SJSA1 (cell line): ENCODE results near the gene FASN. TPM values are rescaled to one million over a fixed set of nuclear protein-coding genes. Genes with fewer than 3 reads are reported as not detected.
"Not testable (repeated sequence)": the region's sequence is repeated elsewhere in the genome, so short reads cannot be mapped to it uniquely, and the experiment has no call there.

Source experiments
- DNase-seq, 2 experiments: peaks; one replicate each; pipeline ENCODE4 v3.0.0-alpha.2; 2015 to 2020; ENCODE audit warnings: low spot score in 2 of 2, low read depth in 1 of 2
- H3K27ac ChIP-seq: fragments of 250-450 bp; sonication (Bioruptor Pico); 2 replicates; pipeline ENCODE4 v1.5.1; 2020; ENCODE audit warnings: mild to moderate bottlenecking, moderate library complexity
- H3K27me3 ChIP-seq: fragments of 250-450 bp; sonication (Bioruptor Pico); replicated peaks from 2 replicates; pipeline ENCODE4 v1.5.1; 2020; ENCODE audit warnings: mild to moderate bottlenecking, moderate library complexity
- H3K36me3 ChIP-seq: fragments of 250-450 bp; sonication (Bioruptor Pico); 2 replicates; pipeline ENCODE4 v1.5.1; 2020; ENCODE audit warnings: mild to moderate bottlenecking
- H3K4me1 ChIP-seq: fragments of 250-450 bp; sonication (Bioruptor Pico); replicated peaks from 2 replicates; pipeline ENCODE4 v1.6.1; 2021; ENCODE audit warnings: mild to moderate bottlenecking
- H3K4me3 ChIP-seq: fragments of 250-450 bp; sonication (Bioruptor Pico); 2 replicates; pipeline ENCODE4 v1.5.1; 2020; ENCODE audit warnings: mild to moderate bottlenecking
- H3K9me3 ChIP-seq: fragments of 250-450 bp; sonication (Bioruptor Pico); replicated peaks from 2 replicates; pipeline ENCODE4 v1.5.1; 2020; ENCODE audit warnings: mild to moderate bottlenecking
- total RNA-seq: library from RNA; depleted of rRNA; stranded (reverse); fragments of >200 nt; shearing (Covaris generic); gene quantifications from 2 replicates; pipeline ENCODE4 v1.2.3, GENCODE V29; 2014

The FASN gene
- total RNA-seq, 1 experiment from 2014 or later = 77.6 TPM

GRCh38 chr17:82042649-82043048, 55.4 kb downstream of the FASN start:
- Histone ChIP-seq H3K36me3 (peaks cover 7% of the 10 kb centered on the region), H3K9me3 (no peaks in the 10 kb centered on the region), H3K27ac (no peak overlapping the region), H3K4me1 (peaks cover 5% of the 10 kb centered on the region), H3K27me3 (no peaks in the 10 kb centered on the region), H3K4me3 (no peak overlapping the region)
- no peak for DNase-seq

DNA sequence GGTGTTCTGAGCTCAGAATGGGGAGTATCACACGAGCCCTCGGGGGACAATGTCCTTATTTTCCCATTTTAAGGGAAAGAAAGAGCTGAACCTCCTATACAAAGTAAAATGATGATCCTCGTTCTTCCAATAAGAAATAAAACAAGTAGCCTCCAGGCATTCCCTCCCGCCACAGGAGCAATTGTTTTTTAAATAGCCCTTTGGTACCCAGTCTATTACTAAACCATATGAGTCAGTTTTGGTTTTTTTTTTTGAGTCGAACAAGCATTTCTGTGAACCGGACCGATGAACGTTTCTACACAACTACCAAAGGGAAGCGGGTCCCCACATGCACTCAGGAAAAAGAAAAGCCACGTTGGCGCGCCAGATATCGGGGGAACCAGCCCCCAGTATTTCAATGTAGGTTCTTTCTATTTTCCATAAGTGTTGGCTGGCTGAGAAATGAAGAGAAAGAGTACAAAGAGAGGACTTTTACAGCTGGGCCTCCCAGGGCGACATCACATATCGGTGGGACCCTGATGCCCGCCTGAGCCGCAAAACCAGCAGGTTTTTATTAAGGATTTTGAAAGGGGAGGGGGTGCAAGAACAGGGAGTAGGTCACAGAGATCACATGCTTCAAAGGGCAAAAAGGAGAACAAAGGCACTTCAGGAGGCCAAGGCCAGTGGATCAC, 56.8 kb downstream of the FASN start:
- DNase-seq = no peak
- Histone ChIP-seq H3K4me3 (no peak overlapping the region), H3K36me3 (peaks cover 9% of the 10 kb centered on the region), H3K4me1 (peaks cover 13% of the 10 kb centered on the region), H3K9me3 (no peaks in the 10 kb centered on the region), H3K27me3 (no peaks in the 10 kb centered on the region), H3K27ac (no peak overlapping the region)

GRCh38 chr17:82039695-82040299, 58.2 kb downstream of the FASN start:
- Histone ChIP-seq H3K4me1 (peaks cover 16% of the 10 kb centered on the region), H3K9me3 (no peaks in the 10 kb centered on the region), H3K36me3 (peaks cover 22% of the 10 kb centered on the region), H3K27me3 (no peaks in the 10 kb centered on the region), H3K27ac (no peak overlapping the region), H3K4me3 (no peak overlapping the region)
- no peak for DNase-seq

- peaks cover 22% of the 10 kb centered on the region for H3K36me3 ChIP-seq
- DNase-seq, H3K27ac ChIP-seq, H3K27me3 ChIP-seq, H3K4me3 ChIP-seq, H3K9me3 ChIP-seq: not testable (repeated sequence)
- H3K4me1 ChIP-seq = peaks cover 16% of the 10 kb centered on the region
These were observed 59.1 kb downstream of the FASN start for GRCh38 chr17:82038796-82039409.

GRCh38 chr17:82037889-82038195, 60.2 kb downstream of the FASN start:
- Histone ChIP-seq H3K27me3 (no peaks in the 10 kb centered on the region), H3K27ac (no peak overlapping the region), H3K9me3 (no peaks in the 10 kb centered on the region), H3K4me3 (peak overlapping the region; percentile 55), H3K36me3 (peaks cover 22% of the 10 kb centered on the region), H3K4me1 (peaks cover 16% of the 10 kb centered on the region)
- DNase-seq = no peak

- peaks cover 16% of the 10 kb centered on the region for H3K4me1 ChIP-seq
- DNase-seq = peak; percentile 99
- H3K9me3 ChIP-seq = no peaks in the 10 kb centered on the region
- peaks cover 22% of the 10 kb centered on the region for H3K36me3 ChIP-seq
- no peaks in the 10 kb centered on the region for H3K27me3 ChIP-seq
- H3K27ac ChIP-seq = peak within 1 kb of the TSS; percentile 59
- peak within 1 kb of the TSS; percentile 55 for H3K4me3 ChIP-seq
These were observed 60.7 kb downstream of the FASN start, which contains the start of gene DCXR for GRCh38 chr17:82037092-82037888. Gene DCXR (minus strand): TSS chr17:82037697. CDS start chr17:82037682, 15 bp downstream.

DNA sequence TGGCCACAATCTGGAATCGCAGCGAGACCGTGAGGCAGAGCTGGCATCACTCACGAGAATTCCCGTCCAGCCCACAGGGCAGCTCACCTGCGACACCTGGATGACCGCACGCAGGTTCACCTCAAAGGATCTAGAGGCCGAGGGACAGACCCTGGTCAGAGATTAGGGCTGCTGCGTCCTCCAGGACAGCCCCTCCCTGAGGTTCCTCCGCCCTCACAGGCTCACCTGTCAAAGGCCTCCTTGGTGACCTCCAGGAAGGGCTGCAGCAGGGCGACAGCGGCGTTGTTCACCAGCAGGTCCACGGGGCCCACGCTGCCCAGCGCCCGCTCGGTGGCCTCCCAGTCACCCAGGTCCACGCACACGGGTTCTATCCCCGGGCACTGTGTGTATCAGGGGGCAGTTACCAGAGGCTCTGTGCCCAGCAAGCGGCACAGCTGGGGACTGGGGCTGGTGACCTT, 61.4 kb downstream of the FASN start:
- Histone ChIP-seq H3K4me1 (peaks cover 21% of the 10 kb centered on the region), H3K27ac (no peak overlapping the region), H3K4me3 (peak overlapping the region; percentile 55), H3K27me3 (no peaks in the 10 kb centered on the region), H3K36me3 (peaks cover 22% of the 10 kb centered on the region), H3K9me3 (no peaks in the 10 kb centered on the region)
- DNase-seq = no peak

DNA sequence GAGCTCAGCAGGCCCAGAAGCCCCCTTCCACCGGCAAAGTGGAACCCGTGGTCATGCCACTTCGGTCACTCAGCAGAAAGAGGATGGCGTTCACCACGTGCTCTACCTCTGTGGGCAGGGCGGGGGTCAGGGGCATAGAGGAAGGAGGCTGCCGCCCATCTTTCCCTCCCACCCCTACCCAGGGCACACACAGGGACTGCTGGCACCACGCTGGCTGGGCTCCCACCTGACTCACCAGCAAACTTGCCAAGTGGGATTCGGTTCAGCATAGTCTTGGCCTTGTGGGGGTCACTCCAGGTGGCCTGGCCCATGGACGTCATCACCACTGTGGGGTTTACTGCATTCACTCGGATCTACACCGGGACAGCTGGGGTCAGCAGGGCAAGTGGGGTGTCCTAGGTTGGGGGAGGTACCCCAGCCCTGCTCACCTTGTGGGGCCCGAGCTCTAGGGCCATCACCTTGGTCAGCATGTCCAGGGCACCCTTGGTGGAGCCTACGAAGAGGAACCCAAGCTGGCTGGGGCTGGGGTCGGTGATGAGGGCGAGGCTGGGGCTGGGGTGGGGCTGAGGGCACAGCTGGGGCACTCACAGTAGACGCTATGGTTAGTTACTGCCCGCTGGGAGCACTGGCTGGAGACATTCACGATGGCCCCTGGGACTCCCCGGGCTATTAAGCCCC, 61.9 kb downstream of the FASN start:
- Histone ChIP-seq H3K27ac (no peak overlapping the region), H3K27me3 (no peaks in the 10 kb centered on the region), H3K36me3 (peaks cover 24% of the 10 kb centered on the region), H3K4me1 (peaks cover 24% of the 10 kb centered on the region), H3K4me3 (peak overlapping the region; percentile 55; the same call in 1 of the 2 replicates), H3K9me3 (no peaks in the 10 kb centered on the region)
- DNase-seq = no peak

DNA sequence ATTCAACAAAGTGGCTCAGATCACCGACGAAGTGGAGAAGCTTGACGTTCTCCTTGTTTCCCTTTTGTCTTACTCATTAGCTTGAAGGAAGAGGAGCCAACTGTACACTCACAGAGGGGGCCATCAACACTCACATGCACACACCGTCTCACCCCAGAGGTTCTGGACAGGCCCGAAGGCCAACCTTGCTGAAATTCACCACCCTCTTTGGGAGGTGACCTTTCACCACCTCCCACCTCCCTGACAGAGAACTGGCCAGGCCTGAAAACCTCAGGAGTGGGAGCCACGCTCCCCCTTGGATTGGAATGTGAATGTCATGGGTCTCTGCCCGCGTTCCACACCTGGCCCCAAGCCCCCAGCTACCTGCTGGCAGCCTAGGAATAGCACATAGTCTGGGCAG, 62.5 kb downstream of the FASN start:
- Histone ChIP-seq H3K4me1 (peaks cover 30% of the 10 kb centered on the region), H3K9me3 (no peaks in the 10 kb centered on the region), H3K4me3 (no peak overlapping the region), H3K27ac (no peak overlapping the region), H3K27me3 (no peaks in the 10 kb centered on the region), H3K36me3 (peaks cover 27% of the 10 kb centered on the region)
- DNase-seq = no peak

GRCh38 chr17:82034371-82035011, 63.5 kb downstream of the FASN start:
- Histone ChIP-seq H3K27me3 (no peaks in the 10 kb centered on the region), H3K4me1 (peaks cover 37% of the 10 kb centered on the region), H3K27ac (no peak overlapping the region), H3K36me3 (peaks cover 36% of the 10 kb centered on the region), H3K9me3 (no peaks in the 10 kb centered on the region), H3K4me3 (no peak overlapping the region)
- no peak for DNase-seq

GRCh38 chr17:82033359-82034085, 64.5 kb downstream of the FASN start:
- Histone ChIP-seq H3K27ac (no peak overlapping the region), H3K27me3 (no peaks in the 10 kb centered on the region), H3K4me1 (peaks cover 37% of the 10 kb centered on the region), H3K36me3 (peaks cover 40% of the 10 kb centered on the region), H3K9me3 (no peaks in the 10 kb centered on the region), H3K4me3 (no peak overlapping the region)
- no peak for DNase-seq

DNA sequence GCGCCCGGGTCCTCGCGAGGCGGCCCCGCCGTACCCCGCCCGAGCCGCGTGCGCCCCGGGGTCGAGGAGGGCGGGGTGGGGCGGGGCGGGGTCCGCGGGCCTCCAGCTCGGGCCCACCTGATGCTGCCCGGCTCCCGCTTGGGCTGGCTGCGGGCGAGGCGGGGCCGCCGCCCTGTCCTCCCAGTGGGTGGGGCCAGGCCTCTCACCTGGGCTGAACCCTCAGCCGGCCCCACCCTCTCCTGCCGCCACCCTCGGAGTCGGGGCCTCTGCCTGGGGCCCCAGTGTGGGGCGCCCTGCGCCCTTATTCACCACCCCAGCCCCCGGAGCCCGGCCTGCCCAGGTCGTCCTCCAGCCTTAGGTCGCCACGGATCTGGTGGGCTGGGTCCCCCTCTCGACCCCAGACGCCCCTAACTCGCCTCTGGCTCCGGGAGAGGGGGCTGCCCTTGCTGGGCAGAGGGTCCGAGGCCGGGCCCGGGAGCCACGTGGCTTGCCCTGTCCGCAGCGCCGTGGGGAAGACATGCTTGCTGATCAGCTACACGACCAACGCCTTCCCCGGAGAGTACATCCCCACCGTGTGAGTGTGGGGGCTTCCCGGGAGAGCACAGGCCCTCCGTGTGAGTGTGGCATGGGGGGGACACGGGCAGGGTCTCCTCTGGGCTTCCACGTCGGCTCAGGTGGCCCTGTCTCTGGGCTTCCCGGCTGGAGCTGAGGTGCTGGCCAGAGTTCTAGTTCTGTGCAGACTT, 66.0 kb downstream of the FASN start:
- H3K27ac ChIP-seq = no peak overlapping the region
- DNase-seq = no peak
- peaks cover 31% of the 10 kb centered on the region for H3K4me1 ChIP-seq
- H3K27me3 ChIP-seq = no peaks in the 10 kb centered on the region
- H3K36me3 ChIP-seq = peaks cover 39% of the 10 kb centered on the region
- H3K9me3 ChIP-seq = no peaks in the 10 kb centered on the region
- peak overlapping the region; percentile 48 for H3K4me3 ChIP-seq
